Fibroblast of skin of right biceps (primary cell): ENCODE data around the gene APH1B.
"Not testable (repeated sequence)": the region's sequence is repeated elsewhere in the genome, so short reads cannot be mapped to it uniquely, and the experiment has no call there.

ENCODE experiments used
- DNase-seq: peaks from one replicate; pipeline ENCODE4 v3.0.0-alpha.2; 2013

APH1B gene

GRCh38 chr15:63277038-63277892, at the start of gene APH1B:
Gene APH1B (plus strand): TSS chr15:63277605. CDS start chr15:63277624, 19 bp downstream.
- DNase-seq = peak; percentile 77

GRCh38 chr15:63227689-63228088, 49.7 kb upstream of the APH1B start:
- no peak for DNase-seq

- no peak for DNase-seq
Measured at GRCh38 chr15:63231206-63231605, 46.2 kb upstream of the APH1B start.

GRCh38 chr15:63231706-63232105, 45.7 kb upstream of the APH1B start:
- DNase-seq = no peak

- DNase-seq = no peak
Measured at GRCh38 chr15:63232405-63232804, 45.0 kb upstream of the APH1B start.

GRCh38 chr15:63232943-63233342, 44.5 kb upstream of the APH1B start:
- no peak for DNase-seq

- DNase-seq = peak; percentile 87
Measured at GRCh38 chr15:63233667-63234423, 43.6 kb upstream of the APH1B start.

GRCh38 chr15:63234451-63234870, 42.9 kb upstream of the APH1B start:
- DNase-seq = peak; percentile 61

- peak; percentile 96 for DNase-seq
Measured at GRCh38 chr15:63236272-63236671, 41.1 kb upstream of the APH1B start.

- DNase-seq = not testable (repeated sequence)
Measured at GRCh38 chr15:63237086-63237485, 40.3 kb upstream of the APH1B start.

GRCh38 chr15:63238171-63238570, 39.2 kb upstream of the APH1B start:
- no peak for DNase-seq

GRCh38 chr15:63238796-63239195, 38.6 kb upstream of the APH1B start:
- peak; percentile 93 for DNase-seq

GRCh38 chr15:63240109-63240508, 37.3 kb upstream of the APH1B start:
- DNase-seq = no peak

- DNase-seq = no peak
Measured at GRCh38 chr15:63241316-63241715, 36.1 kb upstream of the APH1B start.

GRCh38 chr15:63243101-63243500, 34.3 kb upstream of the APH1B start:
- DNase-seq = no peak

GRCh38 chr15:63243776-63244175, 33.6 kb upstream of the APH1B start:
- no peak for DNase-seq

- peak; percentile 83 for DNase-seq
Measured at GRCh38 chr15:63244399-63244798, 33.0 kb upstream of the APH1B start.

- DNase-seq = no peak
Measured at GRCh38 chr15:63244976-63245645, 32.3 kb upstream of the APH1B start.

- DNase-seq = peak; percentile 90
Measured at GRCh38 chr15:63246691-63247469, 30.5 kb upstream of the APH1B start.

GRCh38 chr15:63250312-63250965, 27.0 kb upstream of the APH1B start:
- peak; percentile 100 for DNase-seq

GRCh38 chr15:63251701-63252100, 25.7 kb upstream of the APH1B start:
- DNase-seq = no peak

- no peak for DNase-seq
Measured at GRCh38 chr15:63252292-63252691, 25.1 kb upstream of the APH1B start.
